Measurements from ENCODE around the gene ATG3. TPM values are rescaled to one million over a fixed set of nuclear protein-coding genes. Genes with fewer than 3 reads are reported as not detected.
"Not testable (repeated sequence)": the region's sequence is repeated elsewhere in the genome, so short reads cannot be mapped to it uniquely, and the experiment has no call there.

ATG3 gene
- total and polyA plus RNA-seq, 5 donors from 2014 or later: 52.4 to 123 (median 86.1) TPM

DNA sequence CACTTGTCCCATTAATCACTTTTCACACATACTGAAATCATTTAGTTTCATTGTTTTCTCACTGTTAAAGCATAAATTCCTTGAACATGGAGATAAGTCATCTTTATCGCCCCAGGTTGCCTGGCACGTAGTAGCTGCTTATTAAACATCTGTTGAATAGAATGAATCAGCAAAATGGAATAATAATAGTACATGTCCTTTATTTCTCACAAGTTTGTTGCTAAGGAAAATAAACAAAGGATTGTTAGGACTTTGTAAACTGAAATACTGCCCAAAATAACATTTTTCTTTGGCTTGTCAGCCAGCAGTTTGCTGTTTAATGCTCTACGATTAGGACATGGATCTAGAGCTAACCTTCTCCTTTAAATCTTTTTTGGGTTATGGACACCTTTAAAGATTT, 17.9 kb upstream of the ATG3 start:
- Histone ChIP-seq H3K9me3 (ENCODE audit: control insufficient read depth in 2 of 2, low read length in 2 of 2) (no peaks in the 10 kb centered on the region), H3K36me3 (ENCODE audit: control insufficient read depth, insufficient read depth, low read length) (peaks cover 58% of the 10 kb centered on the region), H3K27ac (ENCODE audit: insufficient read depth, low read length, poor library complexity, severe bottlenecking) (no peak overlapping the region), H3K27me3 (ENCODE audit: control insufficient read depth, insufficient read depth, low read length) (no peaks in the 10 kb centered on the region), H3K4me3 (ENCODE audit: low read depth, low read length) (no peak overlapping the region), H3K4me1 (ENCODE audit: control insufficient read depth, insufficient read depth, low read length, poor library complexity, severe bottlenecking) (no peaks in the 10 kb centered on the region)
- no peak for DNase-seq
- Mint-ChIP-seq H3K4me1 (peaks cover 5 to 15% (median 6%) of the 10 kb centered on the region in 4 donors), H3K27me3 (no peaks in the 10 kb centered on the region), H3K27ac (no peak overlapping the region), H3K9me3 (no peaks in the 10 kb centered on the region), H3K36me3 (peaks cover 33% of the 10 kb centered on the region), H3K4me3 (no peak overlapping the region)
- no peak for ATAC-seq (ENCODE audit: low read depth in 2 of 2)

DNA sequence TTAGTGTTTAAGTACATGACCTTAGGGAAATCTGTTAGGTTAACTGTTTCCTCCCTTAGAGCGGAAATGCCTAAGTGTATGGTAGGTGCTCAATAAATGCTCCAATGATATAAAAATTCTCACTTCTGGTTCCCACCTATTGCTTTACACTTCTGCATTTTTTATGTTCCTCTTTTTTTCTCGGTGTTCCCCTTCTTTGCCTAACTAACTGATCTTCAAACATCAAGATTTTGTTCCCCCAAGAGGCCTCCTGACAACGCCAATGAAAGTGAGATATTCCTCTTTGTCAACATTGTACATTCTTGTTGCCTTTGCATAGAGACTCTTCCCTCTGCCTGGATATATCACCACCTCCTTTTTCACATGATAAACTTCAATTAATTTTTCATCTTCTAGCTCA, 17.5 kb upstream of the ATG3 start:
- Mint-ChIP-seq H3K9me3 (no peaks in the 10 kb centered on the region), H3K27ac (no peak overlapping the region), H3K4me3 (no peak overlapping the region), H3K4me1 (peaks cover 5 to 15% (median 6%) of the 10 kb centered on the region in 4 donors), H3K36me3 (peaks cover 31% of the 10 kb centered on the region), H3K27me3 (no peaks in the 10 kb centered on the region)
- no peaks in the 10 kb centered on the region for H3K27me3 ChIP-seq (ENCODE audit: control insufficient read depth, insufficient read depth, low read length)
- no peaks in the 10 kb centered on the region for H3K4me1 ChIP-seq (ENCODE audit: control insufficient read depth, insufficient read depth, low read length, poor library complexity, severe bottlenecking)
- peaks cover 54% of the 10 kb centered on the region for H3K36me3 ChIP-seq (ENCODE audit: control insufficient read depth, insufficient read depth, low read length)
- no peak overlapping the region for H3K27ac ChIP-seq (ENCODE audit: insufficient read depth, low read length, poor library complexity, severe bottlenecking)
- H3K9me3 ChIP-seq (ENCODE audit: control insufficient read depth in 2 of 2, low read length in 2 of 2): no peaks in the 10 kb centered on the region
- no peak overlapping the region for H3K4me3 ChIP-seq (ENCODE audit: low read depth, low read length)
- DNase-seq (no peak), ATAC-seq (ENCODE audit: low read depth in 2 of 2) (no peak)

DNA sequence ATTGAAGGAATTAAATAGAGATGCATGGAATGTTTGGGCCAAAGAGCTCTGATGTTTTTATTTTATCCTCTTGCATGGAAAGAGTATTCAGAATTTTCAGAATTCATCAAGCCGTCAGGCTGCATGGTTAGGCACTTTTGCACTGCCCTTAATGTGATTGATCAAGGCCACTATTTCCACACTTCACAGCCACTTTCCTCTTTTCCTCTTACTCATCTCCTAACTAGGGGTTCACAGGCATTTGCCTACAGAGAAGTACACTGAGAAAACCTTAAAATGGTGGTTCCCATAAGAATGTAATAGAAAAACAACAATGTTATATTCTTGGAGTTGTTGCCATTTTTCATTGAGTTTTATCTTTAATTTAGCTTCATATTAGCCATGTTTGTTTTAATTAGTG, 10.9 kb upstream of the ATG3 start:
- Mint-ChIP-seq H3K4me3 (no peak overlapping the region), H3K9me3 (no peaks in the 10 kb centered on the region), H3K27ac (peak overlapping the region in 1 of 3 donors; percentile 89), H3K27me3 (no peaks in the 10 kb centered on the region), H3K36me3 (peaks cover 40% of the 10 kb centered on the region), H3K4me1 (peaks cover 14 to 22% (median 17%) of the 10 kb centered on the region in 4 donors)
- H3K4me1 ChIP-seq (ENCODE audit: control insufficient read depth, insufficient read depth, low read length, poor library complexity, severe bottlenecking): no peaks in the 10 kb centered on the region
- ATAC-seq (ENCODE audit: low read depth in 2 of 2) (no peak), DNase-seq (no peak)
- peaks cover 45% of the 10 kb centered on the region for H3K36me3 ChIP-seq (ENCODE audit: control insufficient read depth, insufficient read depth, low read length)
- H3K4me3 ChIP-seq (ENCODE audit: low read depth, low read length): no peak overlapping the region
- no peaks in the 10 kb centered on the region for H3K27me3 ChIP-seq (ENCODE audit: control insufficient read depth, insufficient read depth, low read length)
- H3K27ac ChIP-seq (ENCODE audit: insufficient read depth, low read length, poor library complexity, severe bottlenecking): no peak overlapping the region
- H3K9me3 ChIP-seq (ENCODE audit: control insufficient read depth in 2 of 2, low read length in 2 of 2): no peaks in the 10 kb centered on the region

DNA sequence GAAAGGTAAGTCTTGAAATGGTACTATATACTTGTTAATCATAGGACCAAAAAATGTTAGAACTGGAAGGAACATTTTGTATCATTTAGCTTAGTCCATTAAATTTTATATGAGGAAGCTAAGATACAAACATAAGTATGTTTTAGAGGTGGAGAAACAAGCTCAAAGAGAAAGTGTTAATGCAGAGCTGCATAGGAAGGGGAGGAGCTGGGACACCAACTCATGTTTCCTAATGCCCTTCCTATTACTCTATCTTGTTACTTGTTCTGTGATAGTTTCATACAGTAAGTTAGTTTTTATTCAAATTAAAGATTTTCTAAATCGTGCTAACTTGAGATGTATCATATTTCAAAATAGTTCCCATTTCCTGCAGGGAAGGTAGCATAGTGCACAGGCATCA, 7.5 kb upstream of the ATG3 start:
- Mint-ChIP-seq H3K4me1 (peaks cover 16 to 25% (median 23%) of the 10 kb centered on the region in 4 donors), H3K4me3 (peak overlapping the region in 1 of 4 donors; percentile 30), H3K27me3 (no peaks in the 10 kb centered on the region), H3K36me3 (peaks cover 45% of the 10 kb centered on the region), H3K27ac (no peak overlapping the region), H3K9me3 (no peaks in the 10 kb centered on the region)
- no peak for DNase-seq
- H3K4me3 ChIP-seq (ENCODE audit: low read depth, low read length): no peak overlapping the region
- H3K9me3 ChIP-seq (ENCODE audit: control insufficient read depth in 2 of 2, low read length in 2 of 2): no peaks in the 10 kb centered on the region
- no peaks in the 10 kb centered on the region for H3K27me3 ChIP-seq (ENCODE audit: control insufficient read depth, insufficient read depth, low read length)
- H3K36me3 ChIP-seq (ENCODE audit: control insufficient read depth, insufficient read depth, low read length): peaks cover 41% of the 10 kb centered on the region
- no peak overlapping the region for H3K27ac ChIP-seq (ENCODE audit: insufficient read depth, low read length, poor library complexity, severe bottlenecking)
- no peaks in the 10 kb centered on the region for H3K4me1 ChIP-seq (ENCODE audit: control insufficient read depth, insufficient read depth, low read length, poor library complexity, severe bottlenecking)
- ATAC-seq (ENCODE audit: low read depth in 2 of 2): no peak

DNA sequence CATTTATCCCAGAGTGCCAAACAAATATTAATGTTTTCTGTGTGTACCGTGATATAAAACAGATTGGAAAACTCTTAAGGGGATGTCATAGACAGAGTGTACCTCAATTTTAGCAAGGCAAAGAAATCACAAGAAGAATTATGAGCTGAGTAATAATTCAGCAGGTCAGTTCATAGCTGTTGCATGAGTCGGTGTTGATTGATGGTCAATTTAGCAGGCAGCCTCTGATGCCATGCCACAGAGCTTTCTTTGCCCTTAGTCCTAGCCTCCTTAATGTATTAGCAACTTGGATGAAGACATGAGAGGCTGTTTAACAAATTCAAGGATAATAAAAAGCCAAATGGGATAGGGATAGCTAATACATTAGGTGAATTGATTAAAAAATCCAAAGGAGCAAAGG, 6.9 kb upstream of the ATG3 start:
- Histone ChIP-seq H3K36me3 (ENCODE audit: control insufficient read depth, insufficient read depth, low read length) (peaks cover 36% of the 10 kb centered on the region), H3K27me3 (ENCODE audit: control insufficient read depth, insufficient read depth, low read length) (no peaks in the 10 kb centered on the region), H3K9me3 (ENCODE audit: control insufficient read depth in 2 of 2, low read length in 2 of 2) (no peaks in the 10 kb centered on the region), H3K4me3 (ENCODE audit: low read depth, low read length) (no peak overlapping the region), H3K4me1 (ENCODE audit: control insufficient read depth, insufficient read depth, low read length, poor library complexity, severe bottlenecking) (peaks cover 2% of the 10 kb centered on the region), H3K27ac (ENCODE audit: insufficient read depth, low read length, poor library complexity, severe bottlenecking) (no peak overlapping the region)
- H3K27ac Mint-ChIP-seq: no peak overlapping the region
- H3K27me3 Mint-ChIP-seq: no peaks in the 10 kb centered on the region
- H3K9me3 Mint-ChIP-seq: no peaks in the 10 kb centered on the region
- DNase-seq: no peak
- peaks cover 39% of the 10 kb centered on the region for H3K36me3 Mint-ChIP-seq
- H3K4me3 Mint-ChIP-seq: no peak overlapping the region
- no peak for ATAC-seq (ENCODE audit: low read depth in 2 of 2)
- H3K4me1 Mint-ChIP-seq: peaks cover 17 to 31% (median 25%) of the 10 kb centered on the region in 4 donors

DNA sequence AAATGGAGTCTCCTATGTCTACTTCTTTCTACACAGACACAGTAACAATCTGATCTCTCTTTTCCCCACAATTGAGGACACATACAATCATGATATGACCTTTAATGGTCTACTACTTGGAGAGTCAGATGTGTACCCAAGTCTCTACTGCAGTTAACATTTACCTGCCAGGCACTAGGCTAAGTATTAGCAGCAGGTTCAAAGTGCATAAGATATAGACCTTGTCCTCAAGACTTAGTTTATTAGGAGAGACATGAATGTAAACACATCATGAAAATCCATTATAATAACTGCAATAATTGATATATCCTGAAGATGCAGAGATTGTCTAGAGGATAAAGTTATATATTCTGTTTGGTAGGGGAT, 3.2 kb upstream of the ATG3 start:
- Mint-ChIP-seq H3K4me3 (no peak overlapping the region), H3K36me3 (peaks cover 15% of the 10 kb centered on the region), H3K4me1 (peaks cover 28 to 56% (median 43%) of the 10 kb centered on the region in 4 donors), H3K9me3 (no peaks in the 10 kb centered on the region), H3K27me3 (peaks cover 4% of the 10 kb centered on the region), H3K27ac (no peak overlapping the region)
- Histone ChIP-seq H3K9me3 (ENCODE audit: control insufficient read depth in 2 of 2, low read length in 2 of 2) (no peaks in the 10 kb centered on the region), H3K4me1 (ENCODE audit: control insufficient read depth, insufficient read depth, low read length, poor library complexity, severe bottlenecking) (peaks cover 20% of the 10 kb centered on the region), H3K36me3 (ENCODE audit: control insufficient read depth, insufficient read depth, low read length) (peaks cover 16% of the 10 kb centered on the region), H3K27me3 (ENCODE audit: control insufficient read depth, insufficient read depth, low read length) (no peaks in the 10 kb centered on the region), H3K27ac (ENCODE audit: insufficient read depth, low read length, poor library complexity, severe bottlenecking) (no peak overlapping the region), H3K4me3 (ENCODE audit: low read depth, low read length) (no peak overlapping the region)
- ATAC-seq (ENCODE audit: low read depth in 2 of 2): no peak
- DNase-seq: no peak

DNA sequence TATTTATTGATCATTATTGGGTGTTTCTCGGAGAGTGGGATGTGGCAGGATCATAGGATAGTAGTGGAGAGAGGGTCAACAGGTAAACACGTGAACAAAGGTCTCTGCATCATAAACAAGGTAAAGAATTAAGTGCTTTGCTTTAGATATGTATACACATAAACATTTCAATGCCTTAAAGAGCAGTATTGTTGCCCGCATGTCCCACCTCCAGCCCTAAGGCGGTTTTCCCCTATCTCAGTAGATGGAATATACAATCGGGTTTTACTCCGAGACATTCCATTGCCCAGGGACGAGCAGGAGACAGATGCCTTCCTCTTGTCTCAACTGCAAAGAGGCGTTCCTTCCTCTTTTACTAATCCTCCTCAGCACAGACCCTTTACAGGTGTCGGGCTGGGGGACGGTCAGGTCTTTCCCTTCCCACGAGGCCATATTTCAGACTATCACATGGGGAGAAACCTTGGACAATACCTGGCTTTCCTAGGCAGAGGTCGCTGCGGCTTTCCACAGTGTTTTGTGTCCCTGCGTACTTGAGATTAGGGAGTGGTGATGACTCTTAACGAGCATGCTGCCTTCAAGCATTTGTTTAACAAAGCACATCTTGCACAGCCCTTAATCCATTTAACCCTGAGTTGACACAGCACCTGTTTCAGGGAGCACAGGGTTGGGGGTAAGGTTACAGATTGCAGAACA, 2.6 kb upstream of the ATG3 start:
- not testable (repeated sequence) for H3K4me3 ChIP-seq (ENCODE audit: low read depth, low read length); H3K27me3 Mint-ChIP-seq; H3K9me3 ChIP-seq (ENCODE audit: control insufficient read depth in 2 of 2, low read length in 2 of 2); H3K27ac ChIP-seq (ENCODE audit: insufficient read depth, low read length, poor library complexity, severe bottlenecking); DNase-seq; H3K27me3 ChIP-seq (ENCODE audit: control insufficient read depth, insufficient read depth, low read length); ATAC-seq (ENCODE audit: low read depth in 2 of 2); H3K9me3 Mint-ChIP-seq
- Mint-ChIP-seq H3K36me3 (peaks cover 12% of the 10 kb centered on the region), H3K4me3 (peak overlapping the region in 3 of 4 donors; percentile 1 to 97 (median 10)), H3K27ac (peak overlapping the region in 1 of 3 donors; percentile 20), H3K4me1 (peaks cover 33 to 57% (median 48%) of the 10 kb centered on the region in 4 donors)
- Histone ChIP-seq H3K4me1 (ENCODE audit: control insufficient read depth, insufficient read depth, low read length, poor library complexity, severe bottlenecking) (peaks cover 26% of the 10 kb centered on the region), H3K36me3 (ENCODE audit: control insufficient read depth, insufficient read depth, low read length) (peaks cover 11% of the 10 kb centered on the region)

DNA sequence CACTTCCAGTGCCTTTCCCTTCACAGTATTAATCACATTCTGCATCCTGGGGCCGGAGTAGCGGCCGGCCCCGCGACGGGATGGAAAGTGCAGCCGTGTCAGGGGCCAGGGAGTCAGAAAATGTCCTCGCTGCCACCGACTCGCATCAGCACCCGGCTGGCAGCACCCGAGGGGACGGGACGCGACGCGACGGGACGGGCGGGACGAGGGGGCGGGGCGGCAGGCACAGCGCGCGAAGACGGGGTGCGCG, 353 bp downstream of the ATG3 start:
- H3K27ac Mint-ChIP-seq: peak overlapping the region; percentile 95 to 99 (median 98)
- Histone ChIP-seq H3K27me3 (ENCODE audit: control insufficient read depth, insufficient read depth, low read length) (no peaks in the 10 kb centered on the region), H3K4me1 (ENCODE audit: control insufficient read depth, insufficient read depth, low read length, poor library complexity, severe bottlenecking) (peaks cover 28% of the 10 kb centered on the region), H3K9me3 (ENCODE audit: control insufficient read depth in 2 of 2, low read length in 2 of 2) (no peaks in the 10 kb centered on the region), H3K4me3 (ENCODE audit: low read depth, low read length) (peak overlapping the region; percentile 96), H3K36me3 (ENCODE audit: control insufficient read depth, insufficient read depth, low read length) (peaks cover 7% of the 10 kb centered on the region), H3K27ac (ENCODE audit: insufficient read depth, low read length, poor library complexity, severe bottlenecking) (peak overlapping the region; percentile 97)
- ATAC-seq (ENCODE audit: low read depth in 2 of 2): peak; percentile 38 to 44
- H3K36me3 Mint-ChIP-seq: peaks cover 16% of the 10 kb centered on the region
- H3K4me1 Mint-ChIP-seq: peaks cover 33 to 65% (median 48%) of the 10 kb centered on the region in 4 donors
- H3K9me3 Mint-ChIP-seq: no peaks in the 10 kb centered on the region
- H3K27me3 Mint-ChIP-seq: peaks cover 4% of the 10 kb centered on the region
- peak overlapping the region; percentile 97 to 99 (median 98) for H3K4me3 Mint-ChIP-seq
- DNase-seq: no peak

Data from CD4-positive, CD25-positive, alpha-beta regulatory T cell (primary cell).